ENCODE data around the gene SERPINB1.

Gene SERPINB1

GRCh38 chr6:2844008-2844407 lies 2.3 kb upstream of the SERPINB1 start:
- no peak for DNase-seq

GRCh38 chr6:2843138-2843740 lies 1.6 kb upstream of the SERPINB1 start:
- no peak for DNase-seq

GRCh38 chr6:2842139-2842552 lies 483 bp upstream of the SERPINB1 start:
- DNase-seq: no peak

GRCh38 chr6:2840749-2841061 lies 958 bp downstream of the SERPINB1 start:
- DNase-seq: no peak

- DNase-seq: no peak
These were observed 1.5 kb downstream of the SERPINB1 start for GRCh38 chr6:2839982-2840748.

- DNase-seq: no peak
These were observed 2.3 kb downstream of the SERPINB1 start for GRCh38 chr6:2839195-2839981.

- DNase-seq: no peak
These were observed 3.4 kb downstream of the SERPINB1 start for GRCh38 chr6:2838251-2838650.

GRCh38 chr6:2834262-2834661 lies 7.4 kb downstream of the SERPINB1 start:
- DNase-seq: no peak

- DNase-seq: no peak
These were observed 10.3 kb downstream of the SERPINB1 start for GRCh38 chr6:2831392-2831791.

- DNase-seq: no peak
These were observed 11.5 kb downstream of the SERPINB1 start for GRCh38 chr6:2830183-2830582.

GRCh38 chr6:2829253-2829652 lies 12.4 kb downstream of the SERPINB1 start:
- DNase-seq: no peak

- DNase-seq: no peak
These were observed 13.0 kb downstream of the SERPINB1 start for GRCh38 chr6:2828629-2829028.

- no peak for DNase-seq
These were observed 14.5 kb downstream of the SERPINB1 start for GRCh38 chr6:2827142-2827541.

- no peak for DNase-seq
These were observed 15.5 kb downstream of the SERPINB1 start for GRCh38 chr6:2826131-2826530.

GRCh38 chr6:2823104-2823850 lies 18.4 kb downstream of the SERPINB1 start:
- DNase-seq: no peak

- no peak for DNase-seq
These were observed 20.1 kb downstream of the SERPINB1 start for GRCh38 chr6:2821554-2821953.

GRCh38 chr6:2820415-2820814 lies 21.2 kb downstream of the SERPINB1 start:
- DNase-seq: no peak

- no peak for DNase-seq
These were observed 21.7 kb downstream of the SERPINB1 start for GRCh38 chr6:2819978-2820377.

GRCh38 chr6:2819115-2819514 lies 22.5 kb downstream of the SERPINB1 start:
- no peak for DNase-seq

GRCh38 chr6:2818593-2818992 lies 23.1 kb downstream of the SERPINB1 start:
- no peak for DNase-seq

- no peak for DNase-seq
These were observed 23.7 kb downstream of the SERPINB1 start for GRCh38 chr6:2817903-2818443.

GRCh38 chr6:2816158-2816557 lies 25.5 kb downstream of the SERPINB1 start:
- DNase-seq: no peak

GRCh38 chr6:2812695-2813094 lies 29.0 kb downstream of the SERPINB1 start:
- DNase-seq: no peak

Data from NCI-H187 (cell line).